Measurements from ENCODE around the gene SNAP29.

GRCh38 chr22:20931126-20931654 is 72.4 kb downstream of the SNAP29 start:
- TF ChIP-seq CTCF (IDR thresholded peaks at IDR 0.05) (no peak), POLR2AphosphoS5 (IDR thresholded peaks at IDR 0.05; ENCODE audit: low read depth, low read length) (no peak), TCF7L2 (IDR thresholded peaks at IDR 0.05; ENCODE audit: low read depth, low read length) (no peak), SIN3A (IDR thresholded peaks at IDR 0.05; ENCODE audit: borderline replicate concordance, insufficient read depth, low read depth, low read length) (no peak)

All from Panc1 (cell line).